ENCODE measurements around the gene FGGY. TPM values are rescaled to one million over a fixed set of nuclear protein-coding genes. Genes with fewer than 3 reads are reported as not detected.

The FGGY gene
- total RNA-seq, 2 donors from 2014 or later, result 14.1 to 14.8 TPM

GRCh38 chr1:59510249-59510648 lies 213.4 kb downstream of the FGGY start:
- no peak overlapping the region for H3K9ac ChIP-seq (ENCODE audit: extremely low read depth, low read length, poor library complexity, severe bottlenecking)
- no peak for TF ChIP-seq CTCF (conservative IDR thresholded peaks at IDR 0.05)
- H3K27ac Mint-ChIP-seq, result no peak overlapping the region
- H3K9me3 Mint-ChIP-seq, result no peaks in the 10 kb centered on the region
- no peak for DNase-seq
- peaks cover 17% of the 10 kb centered on the region for H3K4me1 Mint-ChIP-seq
- peaks cover under 1% of the 10 kb centered on the region for H3K9me3 ChIP-seq (ENCODE audit: control insufficient read depth, low read length)
- H3K27me3 Mint-ChIP-seq (ENCODE audit: insufficient read depth), result no peaks in the 10 kb centered on the region
- 78 to 93% methylated on average over 1 of the region's 1 CpG for WGBS, 2 experiments (ENCODE audit: insufficient coverage in 1 of 2, insufficient read length in 1 of 2)
- H3K4me3 ChIP-seq (ENCODE audit: low read length), result no peak overlapping the region
- H3K27me3 ChIP-seq (ENCODE audit: control insufficient read depth, insufficient read depth, low read length, poor library complexity, severe bottlenecking), result no peaks in the 10 kb centered on the region
- H3K27ac ChIP-seq (ENCODE audit: low read depth, low read length), result no peak overlapping the region
- H3K36me3 Mint-ChIP-seq (ENCODE audit: low read depth), result peaks cover 2% of the 10 kb centered on the region
- no peaks in the 10 kb centered on the region for H3K36me3 ChIP-seq (ENCODE audit: control insufficient read depth, insufficient read depth, low read length)
- no peaks in the 10 kb centered on the region for H3K4me1 ChIP-seq (ENCODE audit: control insufficient read depth, insufficient read depth, low read length)
- no peak overlapping the region for H3K4me3 Mint-ChIP-seq

- H3K36me3 Mint-ChIP-seq (ENCODE audit: low read depth), result peaks cover 3% of the 10 kb centered on the region
- Histone ChIP-seq H3K9me3 (ENCODE audit: control insufficient read depth, low read length) (peaks cover 5% of the 10 kb centered on the region), H3K36me3 (ENCODE audit: control insufficient read depth, insufficient read depth, low read length) (no peaks in the 10 kb centered on the region), H3K4me3 (ENCODE audit: low read length) (no peak overlapping the region), H3K9ac (ENCODE audit: extremely low read depth, low read length, poor library complexity, severe bottlenecking) (no peak overlapping the region), H3K4me1 (ENCODE audit: control insufficient read depth, insufficient read depth, low read length) (no peaks in the 10 kb centered on the region), H3K27me3 (ENCODE audit: control insufficient read depth, insufficient read depth, low read length, poor library complexity, severe bottlenecking) (no peaks in the 10 kb centered on the region), H3K27ac (ENCODE audit: low read depth, low read length) (no peak overlapping the region)
- H3K27ac Mint-ChIP-seq, result no peak overlapping the region
- no peaks in the 10 kb centered on the region for H3K27me3 Mint-ChIP-seq (ENCODE audit: insufficient read depth)
- 90 to 96% methylated on average over 4 to 7 of the region's 7 CpGs for WGBS, 2 experiments (ENCODE audit: insufficient coverage in 1 of 2, insufficient read length in 1 of 2)
- no peaks in the 10 kb centered on the region for H3K9me3 Mint-ChIP-seq
- TF ChIP-seq CTCF (conservative IDR thresholded peaks at IDR 0.05), result no peak
- peaks cover 15% of the 10 kb centered on the region for H3K4me1 Mint-ChIP-seq
- no peak for DNase-seq
- H3K4me3 Mint-ChIP-seq, result no peak overlapping the region
Measured at GRCh38 chr1:59511476-59512465, 214.9 kb downstream of the FGGY start.

GRCh38 chr1:59512702-59513101 lies 215.8 kb downstream of the FGGY start:
- H3K36me3 ChIP-seq (ENCODE audit: control insufficient read depth, insufficient read depth, low read length), result no peaks in the 10 kb centered on the region
- H3K4me1 ChIP-seq (ENCODE audit: control insufficient read depth, insufficient read depth, low read length), result no peaks in the 10 kb centered on the region
- Mint-ChIP-seq H3K36me3 (ENCODE audit: low read depth) (peaks cover 3% of the 10 kb centered on the region), H3K9me3 (no peaks in the 10 kb centered on the region), H3K4me1 (peaks cover 16% of the 10 kb centered on the region), H3K27ac (no peak overlapping the region), H3K27me3 (ENCODE audit: insufficient read depth) (no peaks in the 10 kb centered on the region), H3K4me3 (no peak overlapping the region)
- TF ChIP-seq CTCF (conservative IDR thresholded peaks at IDR 0.05), result no peak
- H3K9ac ChIP-seq (ENCODE audit: extremely low read depth, low read length, poor library complexity, severe bottlenecking), result no peak overlapping the region
- peaks cover 5% of the 10 kb centered on the region for H3K9me3 ChIP-seq (ENCODE audit: control insufficient read depth, low read length)
- no peaks in the 10 kb centered on the region for H3K27me3 ChIP-seq (ENCODE audit: control insufficient read depth, insufficient read depth, low read length, poor library complexity, severe bottlenecking)
- no peak overlapping the region for H3K27ac ChIP-seq (ENCODE audit: low read depth, low read length)
- 86% methylated on average over 1 of the region's 1 CpG; no CpG with 5 or more reads in 1 of the 2 experiments for WGBS, 2 experiments (ENCODE audit: insufficient coverage in 1 of 2, insufficient read length in 1 of 2)
- H3K4me3 ChIP-seq (ENCODE audit: low read length), result no peak overlapping the region
- DNase-seq, result no peak

Data from endodermal cell (in vitro differentiated cells).